Measurements from ENCODE around the gene NXN.

Gene NXN

DNA sequence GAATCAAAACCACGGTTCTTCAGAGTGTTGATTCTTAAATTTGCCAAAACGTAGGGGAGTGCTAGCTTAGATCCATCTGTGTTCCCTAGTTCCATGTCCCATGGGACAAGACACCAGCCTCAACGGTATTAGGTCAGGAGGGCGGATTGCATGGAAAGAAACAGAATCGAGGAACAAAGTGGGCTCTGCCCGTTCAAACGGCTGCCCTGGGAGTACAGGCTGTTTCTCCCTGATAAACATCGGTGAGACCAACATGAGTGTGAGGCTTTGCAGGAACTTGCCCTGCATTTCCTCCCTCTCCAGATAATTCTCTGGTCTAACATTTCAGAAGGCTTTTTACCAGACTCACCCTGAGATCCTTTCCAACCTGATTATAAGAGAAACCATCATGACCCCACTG, 115.3 kb downstream of the NXN start:
- CTCF ChIA-PET: no interaction called here

GRCh38 chr17:863880-864279, 115.7 kb downstream of the NXN start:
- TF ChIP-seq, protein P1, sequence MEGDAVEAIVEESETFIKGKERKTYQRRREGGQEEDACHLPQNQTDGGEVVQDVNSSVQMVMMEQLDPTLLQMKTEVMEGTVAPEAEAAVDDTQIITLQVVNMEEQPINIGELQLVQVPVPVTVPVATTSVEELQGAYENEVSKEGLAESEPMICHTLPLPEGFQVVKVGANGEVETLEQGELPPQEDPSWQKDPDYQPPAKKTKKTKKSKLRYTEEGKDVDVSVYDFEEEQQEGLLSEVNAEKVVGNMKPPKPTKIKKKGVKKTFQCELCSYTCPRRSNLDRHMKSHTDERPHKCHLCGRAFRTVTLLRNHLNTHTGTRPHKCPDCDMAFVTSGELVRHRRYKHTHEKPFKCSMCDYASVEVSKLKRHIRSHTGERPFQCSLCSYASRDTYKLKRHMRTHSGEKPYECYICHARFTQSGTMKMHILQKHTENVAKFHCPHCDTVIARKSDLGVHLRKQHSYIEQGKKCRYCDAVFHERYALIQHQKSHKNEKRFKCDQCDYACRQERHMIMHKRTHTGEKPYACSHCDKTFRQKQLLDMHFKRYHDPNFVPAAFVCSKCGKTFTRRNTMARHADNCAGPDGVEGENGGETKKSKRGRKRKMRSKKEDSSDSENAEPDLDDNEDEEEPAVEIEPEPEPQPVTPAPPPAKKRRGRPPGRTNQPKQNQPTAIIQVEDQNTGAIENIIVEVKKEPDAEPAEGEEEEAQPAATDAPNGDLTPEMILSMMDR (IDR thresholded peaks at IDR 0.05; ENCODE audit: insufficient read depth, low read length, missing control alignments): no peak
- H3K4me3 ChIP-seq (ENCODE audit: low read depth, low read length): no peak overlapping the region
- POLR2A ChIA-PET: no interaction called here
- no peak for DNase-seq (ENCODE audit: low read depth, low spot score)
- CTCF ChIA-PET: interaction anchor here (1.3 kb wide), 1 partner anchor 9 kb away, joined by 6 read pairs; no protein-coding TSS in a partner anchor

More for the DNA sequence above, 115.3 kb downstream of the NXN start:
- no peak overlapping the region for H3K4me3 ChIP-seq (ENCODE audit: low read depth, low read length)
- POLR2A ChIA-PET: no interaction called here
- no peak for DNase-seq (ENCODE audit: low read depth, low spot score)
- TF ChIP-seq, protein P1 (IDR thresholded peaks at IDR 0.05; ENCODE audit: insufficient read depth, low read length, missing control alignments): no peak

GRCh38 chr17:862582-862981, 117.0 kb downstream of the NXN start:
- TF ChIP-seq, protein P1 (IDR thresholded peaks at IDR 0.05; ENCODE audit: insufficient read depth, low read length, missing control alignments): no peak
- POLR2A ChIA-PET: interaction anchor here (1.1 kb wide), 1 partner anchor 11 kb away, joined by 3 read pairs; no protein-coding TSS in a partner anchor
- DNase-seq (ENCODE audit: low read depth, low spot score): no peak
- CTCF ChIA-PET: interaction anchor here (1.3 to 1.7 kb wide), 2 partner anchors 10 kb away, joined by 5 to 6 read pairs; no protein-coding TSS in a partner anchor
- no peak overlapping the region for H3K4me3 ChIP-seq (ENCODE audit: low read depth, low read length)

- no peak for DNase-seq (ENCODE audit: low read depth, low spot score)
- TF ChIP-seq, protein P1 (IDR thresholded peaks at IDR 0.05; ENCODE audit: insufficient read depth, low read length, missing control alignments): no peak
- no peak overlapping the region for H3K4me3 ChIP-seq (ENCODE audit: low read depth, low read length)
- CTCF ChIA-PET: interaction anchor here (0.5 to 1.7 kb wide), 3 partner anchors 9 to 28 kb away, joined by 3 to 5 read pairs (median 3); no protein-coding TSS in a partner anchor
- POLR2A ChIA-PET: no interaction called here
Measured at GRCh38 chr17:861364-861763, 118.2 kb downstream of the NXN start.

DNA sequence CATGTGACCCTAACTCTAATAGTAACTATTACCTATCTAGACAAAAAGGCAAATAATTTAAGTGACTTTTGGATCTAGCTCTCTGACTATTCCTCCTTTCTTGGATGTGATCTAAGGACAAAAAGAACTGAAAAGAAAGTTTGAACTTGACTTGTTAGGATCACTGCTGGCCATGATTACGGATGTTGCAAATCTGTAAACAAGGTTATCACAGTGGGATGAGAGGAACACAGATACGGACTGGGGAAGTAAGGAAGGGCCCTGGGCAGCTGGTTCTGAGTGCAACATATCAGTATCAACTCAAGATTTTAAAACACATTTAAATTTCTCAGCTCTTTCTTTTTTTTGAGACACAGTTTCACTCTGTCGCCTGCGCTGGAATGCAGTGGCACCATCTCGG, 118.8 kb downstream of the NXN start:
- ChIA-PET CTCF (no interaction called here), POLR2A (no interaction called here)
- no peak for DNase-seq (ENCODE audit: low read depth, low spot score)
- TF ChIP-seq, protein P1 (IDR thresholded peaks at IDR 0.05; ENCODE audit: insufficient read depth, low read length, missing control alignments): no peak
- no peak overlapping the region for H3K4me3 ChIP-seq (ENCODE audit: low read depth, low read length)

- ChIA-PET POLR2A (no interaction called here), CTCF (no interaction called here)
- H3K4me3 ChIP-seq (ENCODE audit: low read depth, low read length): no peak overlapping the region
- TF ChIP-seq, protein P1 (IDR thresholded peaks at IDR 0.05; ENCODE audit: insufficient read depth, low read length, missing control alignments): no peak
- DNase-seq (ENCODE audit: low read depth, low spot score): no peak
Measured at GRCh38 chr17:859824-860195, 119.8 kb downstream of the NXN start.
